Measurements from ENCODE around the gene MYO1H.
"Not testable (repeated sequence)": the region's sequence is repeated elsewhere in the genome, so short reads cannot be mapped to it uniquely, and the experiment has no call there.

The MYO1H gene

DNA sequence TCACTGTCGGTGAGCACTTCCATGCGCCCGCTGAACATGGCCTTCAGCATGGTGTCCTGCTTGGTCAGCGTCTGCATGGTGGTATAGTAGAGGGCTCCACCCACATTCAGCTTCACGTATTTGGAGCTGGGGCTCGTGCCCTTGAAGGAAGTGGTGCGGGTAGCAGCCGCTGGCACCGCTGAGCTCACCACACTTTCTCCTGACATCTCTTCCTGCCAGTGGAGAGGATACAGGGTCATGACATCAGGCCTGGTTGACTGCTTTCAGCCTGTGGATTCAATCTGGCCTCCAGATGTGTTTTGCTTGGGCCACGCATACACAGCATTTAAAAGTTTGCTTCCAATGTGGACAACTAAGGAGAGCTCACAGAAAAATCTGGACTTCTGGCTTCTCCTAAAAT is 121.8 kb downstream of the MYO1H start:
- Histone ChIP-seq H3K27me3 (ENCODE audit: insufficient read depth, poor library complexity, severe bottlenecking) (no peaks in the 10 kb centered on the region), H3K27ac (replicated peaks) (no peak overlapping the region), H3K4me3 (replicated peaks; ENCODE audit: insufficient read depth, low read length) (no peak overlapping the region)
- TF ChIP-seq CTCF (IDR thresholded peaks at IDR 0.05; ENCODE audit: insufficient read depth, low read length) (no peak), POLR2AphosphoS5 (IDR thresholded peaks at IDR 0.05; ENCODE audit: low read depth) (no peak), GABPA (IDR thresholded peaks at IDR 0.05; ENCODE audit: low read depth) (no peak)
- DNase-seq (ENCODE audit: low read depth in 1 of 2, low spot score in 1 of 2): no peak

DNA sequence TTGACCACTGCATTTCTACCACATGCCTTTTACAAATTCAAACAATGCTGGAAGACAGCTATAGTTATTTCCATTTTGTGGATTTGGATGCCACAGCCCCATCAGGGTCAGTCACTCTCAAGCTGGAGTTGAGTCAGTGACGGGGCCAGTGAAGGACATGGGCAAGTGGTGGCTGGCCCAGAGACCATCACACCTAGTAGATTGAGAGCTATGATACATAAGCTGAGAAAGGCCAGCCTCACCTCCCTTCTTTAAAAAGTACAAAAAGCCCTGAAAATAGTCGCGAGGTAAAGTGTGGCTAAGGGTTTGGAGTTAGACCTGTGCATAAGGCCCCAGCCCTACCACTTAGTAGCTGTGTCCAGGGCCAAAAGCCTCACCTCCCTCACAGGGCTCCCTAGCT is 125.3 kb downstream of the MYO1H start:
- H3K4me3 ChIP-seq (replicated peaks; ENCODE audit: insufficient read depth, low read length): no peak overlapping the region
- no peaks in the 10 kb centered on the region for H3K27me3 ChIP-seq (ENCODE audit: insufficient read depth, poor library complexity, severe bottlenecking)
- H3K27ac ChIP-seq (replicated peaks): no peak overlapping the region
- no peak for DNase-seq (ENCODE audit: low read depth in 1 of 2, low spot score in 1 of 2)
- TF ChIP-seq, protein P1, sequence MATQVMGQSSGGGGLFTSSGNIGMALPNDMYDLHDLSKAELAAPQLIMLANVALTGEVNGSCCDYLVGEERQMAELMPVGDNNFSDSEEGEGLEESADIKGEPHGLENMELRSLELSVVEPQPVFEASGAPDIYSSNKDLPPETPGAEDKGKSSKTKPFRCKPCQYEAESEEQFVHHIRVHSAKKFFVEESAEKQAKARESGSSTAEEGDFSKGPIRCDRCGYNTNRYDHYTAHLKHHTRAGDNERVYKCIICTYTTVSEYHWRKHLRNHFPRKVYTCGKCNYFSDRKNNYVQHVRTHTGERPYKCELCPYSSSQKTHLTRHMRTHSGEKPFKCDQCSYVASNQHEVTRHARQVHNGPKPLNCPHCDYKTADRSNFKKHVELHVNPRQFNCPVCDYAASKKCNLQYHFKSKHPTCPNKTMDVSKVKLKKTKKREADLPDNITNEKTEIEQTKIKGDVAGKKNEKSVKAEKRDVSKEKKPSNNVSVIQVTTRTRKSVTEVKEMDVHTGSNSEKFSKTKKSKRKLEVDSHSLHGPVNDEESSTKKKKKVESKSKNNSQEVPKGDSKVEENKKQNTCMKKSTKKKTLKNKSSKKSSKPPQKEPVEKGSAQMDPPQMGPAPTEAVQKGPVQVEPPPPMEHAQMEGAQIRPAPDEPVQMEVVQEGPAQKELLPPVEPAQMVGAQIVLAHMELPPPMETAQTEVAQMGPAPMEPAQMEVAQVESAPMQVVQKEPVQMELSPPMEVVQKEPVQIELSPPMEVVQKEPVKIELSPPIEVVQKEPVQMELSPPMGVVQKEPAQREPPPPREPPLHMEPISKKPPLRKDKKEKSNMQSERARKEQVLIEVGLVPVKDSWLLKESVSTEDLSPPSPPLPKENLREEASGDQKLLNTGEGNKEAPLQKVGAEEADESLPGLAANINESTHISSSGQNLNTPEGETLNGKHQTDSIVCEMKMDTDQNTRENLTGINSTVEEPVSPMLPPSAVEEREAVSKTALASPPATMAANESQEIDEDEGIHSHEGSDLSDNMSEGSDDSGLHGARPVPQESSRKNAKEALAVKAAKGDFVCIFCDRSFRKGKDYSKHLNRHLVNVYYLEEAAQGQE (IDR thresholded peaks at IDR 0.05; ENCODE audit: insufficient replicate concordance, low read depth): no peak
- TF ChIP-seq CTCF (IDR thresholded peaks at IDR 0.05; ENCODE audit: insufficient read depth, low read length) (no peak), POLR2AphosphoS5 (IDR thresholded peaks at IDR 0.05; ENCODE audit: low read depth) (no peak), SPI1 (IDR thresholded peaks at IDR 0.05; ENCODE audit: borderline replicate concordance, low read depth) (no peak), GABPA (IDR thresholded peaks at IDR 0.05; ENCODE audit: low read depth) (no peak)

DNA sequence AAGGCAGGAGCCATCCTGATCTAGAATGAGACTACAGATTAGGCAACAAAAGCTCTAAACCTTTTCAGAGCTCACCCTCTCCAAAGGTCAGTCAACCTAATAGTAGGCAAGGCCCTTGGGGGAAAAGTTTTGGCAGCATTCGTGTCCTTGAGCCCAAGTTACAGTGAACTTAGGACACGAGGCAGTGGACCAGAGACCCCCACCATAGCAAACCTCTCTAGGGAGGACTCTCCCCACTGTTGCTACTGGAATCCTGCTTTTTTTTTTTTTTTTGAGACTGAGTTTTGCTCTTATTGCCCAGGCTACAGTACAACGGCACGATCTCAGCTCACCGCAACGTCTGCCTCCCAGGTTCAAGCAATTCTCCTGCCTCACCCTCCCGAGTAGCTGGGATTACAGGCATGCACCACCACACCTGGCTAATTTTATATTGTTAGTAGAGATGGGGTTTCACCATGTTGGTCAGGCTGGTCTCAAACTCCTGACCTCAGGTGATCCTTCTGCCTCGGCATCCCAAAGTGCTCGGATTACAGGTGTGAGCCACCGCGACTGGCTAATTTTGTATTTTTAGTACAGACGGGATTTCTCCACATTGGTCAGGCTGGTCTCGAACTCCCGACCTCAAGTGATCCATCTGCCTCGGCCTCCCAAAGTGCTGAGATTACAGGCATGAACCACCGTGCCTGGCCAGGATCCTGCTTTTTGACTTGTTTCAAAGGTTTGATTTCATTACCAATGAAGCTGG is 126.0 kb downstream of the MYO1H start:
- H3K27ac ChIP-seq (replicated peaks); H3K27me3 ChIP-seq (ENCODE audit: insufficient read depth, poor library complexity, severe bottlenecking); DNase-seq (ENCODE audit: low read depth in 1 of 2, low spot score in 1 of 2); H3K4me3 ChIP-seq (replicated peaks; ENCODE audit: insufficient read depth, low read length): not testable (repeated sequence)

- Histone ChIP-seq H3K4me3 (replicated peaks; ENCODE audit: insufficient read depth, low read length) (no peak overlapping the region), H3K27me3 (ENCODE audit: insufficient read depth, poor library complexity, severe bottlenecking) (no peaks in the 10 kb centered on the region), H3K27ac (replicated peaks) (no peak overlapping the region)
- no peak for DNase-seq (ENCODE audit: low read depth in 1 of 2, low spot score in 1 of 2)
- no peak for TF ChIP-seq CTCF (IDR thresholded peaks at IDR 0.05; ENCODE audit: insufficient read depth, low read length)
- TF ChIP-seq, protein P1 (IDR thresholded peaks at IDR 0.05; ENCODE audit: insufficient replicate concordance, low read depth): no peak
- TF ChIP-seq POLR2AphosphoS5 (IDR thresholded peaks at IDR 0.05; ENCODE audit: low read depth): no peak
These were observed 127.4 kb downstream of the MYO1H start for GRCh38 chr12:109475121-109475520.
